ENCODE results near the gene STEAP3. TPM values are rescaled to one million over a fixed set of nuclear protein-coding genes. Genes with fewer than 3 reads are reported as not detected.

STEAP3 gene
- total RNA-seq, 1 experiment from 2014 or later: not detected

- Histone ChIP-seq H2AFZ (ENCODE audit: low read length) (no peak overlapping the region), H3K4me1 (ENCODE audit: low read length) (no peaks in the 10 kb centered on the region), H3K4me2 (ENCODE audit: low read depth, low read length, poor library complexity, severe bottlenecking) (no peak overlapping the region), H3K9me2 (replicated peaks; ENCODE audit: insufficient read depth, low read length) (no peaks in the 10 kb centered on the region), H3K79me2 (ENCODE audit: low read length) (no peaks in the 10 kb centered on the region), H3K9ac (ENCODE audit: low read length) (no peak overlapping the region), H3K4me3 (ENCODE audit: low read length) (no peak overlapping the region), H3K27ac (ENCODE audit: low read length) (no peak overlapping the region), H3K9me3 (ENCODE audit: low read length) (no peaks in the 10 kb centered on the region), H3K36me3 (ENCODE audit: insufficient read depth, low read length) (no peaks in the 10 kb centered on the region), H4K20me1 (ENCODE audit: insufficient read depth, low read depth, low read length) (no peaks in the 10 kb centered on the region), H3K27me3 (ENCODE audit: low read length) (no peaks in the 10 kb centered on the region)
- no peak for DNase-seq
Measured at GRCh38 chr2:119304847-119305246, 81.2 kb downstream of the STEAP3 start.

DNA sequence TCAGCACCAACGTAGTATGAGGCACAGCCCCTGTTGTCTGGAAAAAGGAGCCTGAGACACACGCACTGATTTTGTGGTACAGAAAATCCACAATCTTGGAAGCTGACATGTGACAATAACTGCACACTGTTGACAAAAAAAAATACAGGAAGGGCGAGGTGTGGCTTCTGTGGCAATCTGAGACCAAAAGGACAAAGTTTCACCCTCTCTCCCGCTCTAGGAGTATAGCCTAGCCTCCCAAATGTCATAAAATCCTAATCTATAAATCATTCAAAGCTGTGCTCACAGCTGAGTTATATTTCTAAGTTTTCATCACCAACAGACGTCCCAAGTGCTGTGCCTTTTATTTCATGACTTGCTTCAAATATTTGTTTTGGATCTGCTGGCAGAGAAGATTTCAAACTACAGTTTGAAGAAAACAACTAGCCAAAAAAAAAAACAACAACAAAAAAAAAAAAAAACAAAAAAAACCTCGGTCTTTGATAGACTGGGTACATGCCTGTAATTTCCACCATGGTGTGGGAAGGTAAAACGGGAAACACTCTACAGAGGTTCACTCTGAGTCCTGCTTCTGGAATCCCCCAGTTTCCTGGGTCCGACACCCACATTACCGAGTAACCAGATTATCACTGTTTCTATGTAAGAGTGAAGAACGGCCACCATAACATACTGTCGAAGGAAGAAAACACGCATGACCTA is 82.0 kb downstream of the STEAP3 start:
- Histone ChIP-seq H2AFZ (ENCODE audit: low read length) (no peak overlapping the region), H4K20me1 (ENCODE audit: insufficient read depth, low read depth, low read length) (no peaks in the 10 kb centered on the region), H3K4me2 (ENCODE audit: low read depth, low read length, poor library complexity, severe bottlenecking) (no peak overlapping the region)

GRCh38 chr2:119306196-119306590 is 82.6 kb downstream of the STEAP3 start:
- H3K9ac ChIP-seq (ENCODE audit: low read length): no peak overlapping the region
- no peaks in the 10 kb centered on the region for H3K27me3 ChIP-seq (ENCODE audit: low read length)
- no peaks in the 10 kb centered on the region; the same call in 1 of the 2 replicates for H3K4me1 ChIP-seq (ENCODE audit: low read length)
- H3K9me3 ChIP-seq (ENCODE audit: low read length): no peaks in the 10 kb centered on the region
- DNase-seq: no peak
- no peaks in the 10 kb centered on the region for H3K79me2 ChIP-seq (ENCODE audit: low read length)
- H3K27ac ChIP-seq (ENCODE audit: low read length): no peak overlapping the region
- H3K4me3 ChIP-seq (ENCODE audit: low read length): no peak overlapping the region
- no peaks in the 10 kb centered on the region for H3K9me2 ChIP-seq (replicated peaks; ENCODE audit: insufficient read depth, low read length)
- H3K36me3 ChIP-seq (ENCODE audit: insufficient read depth, low read length): no peaks in the 10 kb centered on the region
- H4K20me1 ChIP-seq (ENCODE audit: insufficient read depth, low read depth, low read length): no peaks in the 10 kb centered on the region
- no peak overlapping the region for H3K4me2 ChIP-seq (ENCODE audit: low read depth, low read length, poor library complexity, severe bottlenecking)
- H2AFZ ChIP-seq (ENCODE audit: low read length): no peak overlapping the region

More for the DNA sequence above, 82.0 kb downstream of the STEAP3 start:
- Histone ChIP-seq H3K9ac (ENCODE audit: low read length) (no peak overlapping the region), H3K36me3 (ENCODE audit: insufficient read depth, low read length) (no peaks in the 10 kb centered on the region), H3K9me2 (replicated peaks; ENCODE audit: insufficient read depth, low read length) (no peaks in the 10 kb centered on the region), H3K79me2 (ENCODE audit: low read length) (no peaks in the 10 kb centered on the region), H3K9me3 (ENCODE audit: low read length) (no peaks in the 10 kb centered on the region), H3K27me3 (ENCODE audit: low read length) (no peaks in the 10 kb centered on the region), H3K4me3 (ENCODE audit: low read length) (no peak overlapping the region), H3K4me1 (ENCODE audit: low read length) (no peaks in the 10 kb centered on the region), H3K27ac (ENCODE audit: low read length) (no peak overlapping the region)
- no peak for DNase-seq

- Histone ChIP-seq H3K9ac (ENCODE audit: low read length) (no peak overlapping the region), H3K9me3 (ENCODE audit: low read length) (no peaks in the 10 kb centered on the region), H3K36me3 (ENCODE audit: insufficient read depth, low read length) (no peaks in the 10 kb centered on the region), H3K79me2 (ENCODE audit: low read length) (no peaks in the 10 kb centered on the region), H3K9me2 (replicated peaks; ENCODE audit: insufficient read depth, low read length) (no peaks in the 10 kb centered on the region), H3K27me3 (ENCODE audit: low read length) (no peaks in the 10 kb centered on the region), H3K4me2 (ENCODE audit: low read depth, low read length, poor library complexity, severe bottlenecking) (no peak overlapping the region), H3K4me3 (ENCODE audit: low read length) (no peak overlapping the region), H3K27ac (ENCODE audit: low read length) (no peak overlapping the region), H3K4me1 (ENCODE audit: low read length) (no peaks in the 10 kb centered on the region; the same call in 1 of the 2 replicates), H4K20me1 (ENCODE audit: insufficient read depth, low read depth, low read length) (no peaks in the 10 kb centered on the region), H2AFZ (ENCODE audit: low read length) (no peak overlapping the region)
- DNase-seq: no peak
Measured at GRCh38 chr2:119307419-119308140, 83.9 kb downstream of the STEAP3 start.

DNA sequence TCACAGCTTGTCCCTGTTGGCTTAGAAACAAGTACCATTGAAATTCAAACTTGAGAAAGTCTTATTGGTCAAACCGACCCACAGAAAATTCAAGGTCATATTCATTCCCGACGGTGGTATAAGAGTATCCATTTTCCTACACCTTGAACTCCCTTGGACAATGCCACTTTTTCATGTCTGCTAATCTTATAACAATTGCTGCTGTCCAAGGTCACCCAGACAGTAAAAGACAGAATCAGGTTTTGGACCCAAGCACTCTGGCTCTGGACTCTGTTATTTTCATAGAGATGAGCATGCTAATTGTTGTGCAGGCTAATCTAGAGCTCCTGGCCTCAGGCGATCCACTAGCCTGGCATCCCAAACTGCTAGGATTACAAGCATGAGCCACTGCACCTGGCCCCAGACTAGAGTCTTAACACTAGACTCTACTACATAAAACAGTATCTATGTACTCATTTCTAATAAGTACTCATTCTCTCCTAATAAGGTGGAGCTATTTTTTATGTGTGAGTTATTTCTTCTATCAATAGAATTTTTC is 85.2 kb downstream of the STEAP3 start:
- no peaks in the 10 kb centered on the region for H4K20me1 ChIP-seq (ENCODE audit: insufficient read depth, low read depth, low read length)
- H3K4me1 ChIP-seq (ENCODE audit: low read length): no peaks in the 10 kb centered on the region; the same call in 1 of the 2 replicates
- no peak overlapping the region for H3K4me3 ChIP-seq (ENCODE audit: low read length)
- no peaks in the 10 kb centered on the region for H3K9me3 ChIP-seq (ENCODE audit: low read length)
- no peaks in the 10 kb centered on the region for H3K36me3 ChIP-seq (ENCODE audit: insufficient read depth, low read length)
- no peaks in the 10 kb centered on the region for H3K9me2 ChIP-seq (replicated peaks; ENCODE audit: insufficient read depth, low read length)
- H3K9ac ChIP-seq (ENCODE audit: low read length): no peak overlapping the region
- H3K27ac ChIP-seq (ENCODE audit: low read length): no peak overlapping the region
- no peak for DNase-seq
- H3K79me2 ChIP-seq (ENCODE audit: low read length): no peaks in the 10 kb centered on the region
- H3K4me2 ChIP-seq (ENCODE audit: low read depth, low read length, poor library complexity, severe bottlenecking): no peak overlapping the region
- H3K27me3 ChIP-seq (ENCODE audit: low read length): no peaks in the 10 kb centered on the region
- H2AFZ ChIP-seq (ENCODE audit: low read length): no peak overlapping the region

DNA sequence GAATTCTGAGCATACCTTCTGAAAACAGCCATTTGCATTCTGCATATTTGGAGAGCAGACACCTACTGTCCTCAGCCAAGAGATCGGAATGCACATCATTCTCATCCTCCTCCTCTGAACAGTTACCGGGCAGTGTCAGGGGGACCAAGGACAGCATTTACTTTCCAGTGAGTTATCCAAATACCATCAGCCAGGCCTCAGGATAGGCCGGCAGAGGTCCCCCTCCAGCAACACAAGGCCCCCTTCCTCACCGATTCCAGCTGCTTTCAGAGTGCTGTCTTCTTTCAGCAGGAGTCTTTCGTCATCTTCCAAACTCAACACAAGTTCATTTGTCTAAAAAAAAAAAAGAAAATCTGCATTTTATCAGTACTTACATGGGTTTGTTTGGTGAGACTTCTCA is 87.7 kb downstream of the STEAP3 start:
- no peak for DNase-seq
- Histone ChIP-seq H3K27me3 (ENCODE audit: low read length) (no peaks in the 10 kb centered on the region), H3K9ac (ENCODE audit: low read length) (no peak overlapping the region), H3K9me2 (replicated peaks; ENCODE audit: insufficient read depth, low read length) (no peaks in the 10 kb centered on the region), H3K9me3 (ENCODE audit: low read length) (no peaks in the 10 kb centered on the region), H3K4me1 (ENCODE audit: low read length) (no peaks in the 10 kb centered on the region; the same call in 1 of the 2 replicates), H3K36me3 (ENCODE audit: insufficient read depth, low read length) (no peaks in the 10 kb centered on the region), H3K27ac (ENCODE audit: low read length) (no peak overlapping the region), H3K4me2 (ENCODE audit: low read depth, low read length, poor library complexity, severe bottlenecking) (no peak overlapping the region), H3K79me2 (ENCODE audit: low read length) (no peaks in the 10 kb centered on the region), H4K20me1 (ENCODE audit: insufficient read depth, low read depth, low read length) (no peaks in the 10 kb centered on the region), H2AFZ (ENCODE audit: low read length) (no peak overlapping the region), H3K4me3 (ENCODE audit: low read length) (no peak overlapping the region)

- no peak overlapping the region for H3K27ac ChIP-seq (ENCODE audit: low read length)
- H3K27me3 ChIP-seq (ENCODE audit: low read length): no peaks in the 10 kb centered on the region
- H3K4me1 ChIP-seq (ENCODE audit: low read length): no peaks in the 10 kb centered on the region; the same call in 1 of the 2 replicates
- H3K36me3 ChIP-seq (ENCODE audit: insufficient read depth, low read length): no peaks in the 10 kb centered on the region
- no peak overlapping the region for H3K9ac ChIP-seq (ENCODE audit: low read length)
- no peak overlapping the region for H3K4me3 ChIP-seq (ENCODE audit: low read length)
- H3K9me2 ChIP-seq (replicated peaks; ENCODE audit: insufficient read depth, low read length): no peaks in the 10 kb centered on the region
- H3K4me2 ChIP-seq (ENCODE audit: low read depth, low read length, poor library complexity, severe bottlenecking): no peak overlapping the region
- no peak for DNase-seq
- H2AFZ ChIP-seq (ENCODE audit: low read length): no peak overlapping the region
- no peaks in the 10 kb centered on the region for H4K20me1 ChIP-seq (ENCODE audit: insufficient read depth, low read depth, low read length)
- H3K79me2 ChIP-seq (ENCODE audit: low read length): no peaks in the 10 kb centered on the region
- H3K9me3 ChIP-seq (ENCODE audit: low read length): no peaks in the 10 kb centered on the region
Measured at GRCh38 chr2:119311831-119312230, 88.2 kb downstream of the STEAP3 start.
